HG03280 (cell line): ENCODE measurements around the gene FOXN3.

Experiments
- ATAC-seq: cut with Tn5 transposase; IDR thresholded peaks from one replicate; pipeline ENCODE4 v1.9.1; 2021; ENCODE audit warnings: mild to moderate bottlenecking, moderate library complexity; ENCODE audit not compliant: unreplicated experiment

FOXN3 gene

GRCh38 chr14:89241257-89241656, 175.8 kb downstream of the FOXN3 start:
- ATAC-seq = no peak

- ATAC-seq = no peak
Measured at GRCh38 chr14:89240414-89240813, 176.6 kb downstream of the FOXN3 start.

- ATAC-seq = no peak
Measured at GRCh38 chr14:89239023-89239422, 178.0 kb downstream of the FOXN3 start.

GRCh38 chr14:89237921-89238529, 179.0 kb downstream of the FOXN3 start:
- no peak for ATAC-seq

GRCh38 chr14:89236851-89237250, 180.2 kb downstream of the FOXN3 start:
- ATAC-seq = no peak

- no peak for ATAC-seq
Measured at GRCh38 chr14:89233184-89233583, 183.8 kb downstream of the FOXN3 start.

GRCh38 chr14:89232265-89233070, 184.6 kb downstream of the FOXN3 start:
- ATAC-seq = no peak

GRCh38 chr14:89231426-89232113, 185.5 kb downstream of the FOXN3 start:
- ATAC-seq = no peak

GRCh38 chr14:89228921-89229639, 188.0 kb downstream of the FOXN3 start:
- ATAC-seq = no peak

- no peak for ATAC-seq
Measured at GRCh38 chr14:89227496-89227836, 189.6 kb downstream of the FOXN3 start.

- ATAC-seq = no peak
Measured at GRCh38 chr14:89226801-89227495, 190.1 kb downstream of the FOXN3 start.

- no peak for ATAC-seq
Measured at GRCh38 chr14:89225607-89226006, 191.4 kb downstream of the FOXN3 start.

GRCh38 chr14:89221109-89221810, 195.8 kb downstream of the FOXN3 start:
- no peak for ATAC-seq

GRCh38 chr14:89219051-89219450, 198.0 kb downstream of the FOXN3 start:
- ATAC-seq = no peak

GRCh38 chr14:89217891-89218290, 199.1 kb downstream of the FOXN3 start:
- no peak for ATAC-seq

- ATAC-seq = no peak
Measured at GRCh38 chr14:89215531-89215930, 201.5 kb downstream of the FOXN3 start.

- no peak for ATAC-seq
Measured at GRCh38 chr14:89215114-89215513, 201.9 kb downstream of the FOXN3 start.

GRCh38 chr14:89214221-89214965, 202.6 kb downstream of the FOXN3 start:
- no peak for ATAC-seq
